Trophoblast cell (in vitro differentiated cells and primary cell): Measurements from ENCODE around the gene ARFGEF3.

ENCODE experiments used
- DNase-seq, 2 donors: peaks; one replicate each; pipeline ENCODE4 v3.0.0-alpha.2; 2016
- H2AFZ ChIP-seq: 2 replicates; pipeline ENCODE4 v1.6.1; 2013; ENCODE audit warnings: low read length, moderate library complexity, mild to moderate bottlenecking; ENCODE audit not compliant: insufficient read depth, poor library complexity
- H2AK5ac ChIP-seq: 2 replicates; pipeline ENCODE4 v1.6.1; 2013; ENCODE audit warnings: mild to moderate bottlenecking, low read length
- H2BK120ac ChIP-seq: 2 replicates; pipeline ENCODE4 v1.6.1; 2013; ENCODE audit warnings: low read length, mild to moderate bottlenecking, moderate library complexity; ENCODE audit not compliant: insufficient read depth, poor library complexity
- H2BK12ac ChIP-seq: 2 replicates; pipeline ENCODE4 v1.6.1; 2013; ENCODE audit warnings: mild to moderate bottlenecking, low read length, moderate library complexity
- H2BK5ac ChIP-seq: 2 replicates; pipeline ENCODE4 v1.6.1; 2013; ENCODE audit warnings: low read length, low read depth, moderate library complexity, mild to moderate bottlenecking; ENCODE audit not compliant: poor library complexity
- H3K14ac ChIP-seq: 2 replicates; pipeline ENCODE4 v1.6.1; 2013; ENCODE audit warnings: mild to moderate bottlenecking, low read length
- H3K18ac ChIP-seq: 2 replicates; pipeline ENCODE4 v1.6.1; 2013; ENCODE audit warnings: mild to moderate bottlenecking, low read length
- H3K23ac ChIP-seq: 2 replicates; pipeline ENCODE4 v1.6.1; 2013; ENCODE audit warnings: low read length
- H3K27ac ChIP-seq: 2 replicates; pipeline ENCODE4 v1.5.1; 2013; ENCODE audit warnings: low read depth, mild to moderate bottlenecking, inconsistent platforms, low read length, moderate library complexity
- H3K27me3 ChIP-seq: 2 replicates; pipeline ENCODE4 v1.6.1; 2013; ENCODE audit warnings: inconsistent platforms, mild to moderate bottlenecking, low read length, moderate library complexity; ENCODE audit not compliant: insufficient read depth
- H3K36me3 ChIP-seq, 2 experiments: 1 replicate in 1 of 2; 2 replicates in 1 of 2; pipeline ENCODE4 v1.6.1; 2013; ENCODE audit warnings: low read length in 2 of 2, mild to moderate bottlenecking in 2 of 2, moderate library complexity in 1 of 2; ENCODE audit not compliant: insufficient read depth in 2 of 2, control insufficient read depth in 1 of 2
- H3K4ac ChIP-seq: 2 replicates; pipeline ENCODE4 v1.6.1; 2013; ENCODE audit warnings: low read depth, mild to moderate bottlenecking, low read length, moderate library complexity
- H3K4me1 ChIP-seq, 2 experiments: 1 replicate in 1 of 2; 2 replicates in 1 of 2; pipeline ENCODE4 v1.6.1; 2013; ENCODE audit warnings: low read length in 2 of 2, mild to moderate bottlenecking in 2 of 2, moderate library complexity in 1 of 2; ENCODE audit not compliant: insufficient read depth in 2 of 2, control insufficient read depth in 1 of 2
- H3K4me2 ChIP-seq: 2 replicates; pipeline ENCODE4 v1.6.1; 2013; ENCODE audit warnings: inconsistent platforms, mild to moderate bottlenecking, low read length, moderate library complexity
- H3K4me3 ChIP-seq: 2 replicates; pipeline ENCODE4 v1.5.1; 2013; ENCODE audit warnings: mild to moderate bottlenecking, low read depth, low read length, inconsistent platforms
- H3K79me1 ChIP-seq: one replicate; pipeline ENCODE4 v1.6.1; 2013; ENCODE audit warnings: low read length
- H3K79me2 ChIP-seq: 2 replicates; pipeline ENCODE4 v1.6.1; 2013; ENCODE audit warnings: low read length, mild to moderate bottlenecking; ENCODE audit not compliant: control insufficient read depth, insufficient read depth, poor library complexity
- H3K9ac ChIP-seq: 2 replicates; pipeline ENCODE4 v1.6.1; 2013; ENCODE audit warnings: mild to moderate bottlenecking, low read length
- H3K9me3 ChIP-seq: 2 replicates; pipeline ENCODE4 v1.6.1; 2013; ENCODE audit warnings: low read depth, mild to moderate bottlenecking, control low read depth, inconsistent platforms, low read length; ENCODE audit not compliant: insufficient read depth
- H4K12ac ChIP-seq: 2 replicates; pipeline ENCODE4 v1.6.1; 2013; ENCODE audit warnings: low read depth, mild to moderate bottlenecking, low read length, moderate library complexity
- H4K8ac ChIP-seq: 2 replicates; pipeline ENCODE4 v1.6.1; 2013; ENCODE audit warnings: low read depth, mild to moderate bottlenecking, low read length, moderate library complexity
- H4K91ac ChIP-seq: one replicate; pipeline ENCODE4 v1.6.1; 2013; ENCODE audit warnings: low read depth, mild to moderate bottlenecking, low read length, moderate library complexity
- WGBS: extraction: QIAGEN DNeasy Blood & Tissue Kit; methylation state at CpG from one replicate; pipeline ENCODE4 v1.1.7; 2013; ENCODE audit warnings: missing lambda C conversion rate; ENCODE audit not compliant: insufficient read length, insufficient coverage; ENCODE audit errors: extremely low coverage; 5-methylcytosine and 5-hydroxymethylcytosine counted together

ARFGEF3 gene

DNA sequence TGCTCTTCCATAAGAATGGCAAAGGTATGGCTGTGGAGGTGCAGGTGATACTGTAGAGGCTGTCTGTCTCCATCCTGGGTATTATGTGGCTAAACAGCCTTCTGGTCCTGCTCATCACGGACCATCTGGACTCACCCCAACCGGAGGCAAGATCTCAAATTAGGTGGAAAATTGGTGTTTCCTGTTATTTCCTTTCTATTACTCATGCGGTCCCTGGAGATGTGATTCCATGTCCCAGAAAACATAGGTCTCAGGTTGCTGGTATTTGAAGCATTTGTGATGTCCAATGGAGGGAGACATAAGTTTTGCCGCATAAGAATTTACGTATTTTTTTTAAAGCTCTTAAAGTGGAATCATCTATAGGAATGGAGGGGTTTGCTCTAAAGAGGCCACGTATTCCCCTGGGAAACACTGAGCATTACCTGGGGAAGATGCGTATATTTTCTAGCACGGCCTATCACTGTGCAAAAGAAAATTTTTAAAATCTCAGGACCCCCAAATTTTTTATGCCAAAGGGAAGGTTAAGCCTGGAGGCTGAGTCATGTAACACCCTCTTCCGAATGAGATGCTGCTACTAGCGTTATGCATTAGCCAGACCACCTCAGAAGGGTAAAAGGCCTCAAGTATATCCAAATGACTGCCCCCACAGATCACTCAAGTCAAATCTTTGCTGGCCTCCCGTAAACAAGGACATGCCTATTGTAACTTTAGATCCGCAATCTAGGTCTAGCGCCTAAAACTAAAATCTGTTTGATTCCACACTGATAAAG, 78.9 kb downstream of the ARFGEF3 start:
- H2AFZ ChIP-seq: no peak overlapping the region
- no peak overlapping the region for H2BK5ac ChIP-seq
- no peak overlapping the region for H4K91ac ChIP-seq
- H4K12ac ChIP-seq: no peak overlapping the region
- H3K23ac ChIP-seq: no peak overlapping the region
- no CpG with 5 or more reads among the region's 13 CpGs for WGBS
- no peak for DNase-seq
- H4K8ac ChIP-seq: no peak overlapping the region
- no peak overlapping the region for H3K9ac ChIP-seq
- no peak overlapping the region for H2BK120ac ChIP-seq
- H3K9me3 ChIP-seq: no peaks in the 10 kb centered on the region
- H3K27ac ChIP-seq: no peak overlapping the region
- H3K4me1 ChIP-seq: no peaks in the 10 kb centered on the region
- H3K14ac ChIP-seq: no peak overlapping the region
- H3K18ac ChIP-seq: no peak overlapping the region
- H3K4me2 ChIP-seq: no peak overlapping the region
- H3K79me1 ChIP-seq: no peaks in the 10 kb centered on the region
- H2BK12ac ChIP-seq: no peak overlapping the region
- no peaks in the 10 kb centered on the region for H3K27me3 ChIP-seq
- H3K4me3 ChIP-seq: no peak overlapping the region
- no peak overlapping the region for H3K4ac ChIP-seq
- H3K36me3 ChIP-seq: no peaks in the 10 kb centered on the region
- no peaks in the 10 kb centered on the region for H3K79me2 ChIP-seq
- no peak overlapping the region for H2AK5ac ChIP-seq

GRCh38 chr6:138241381-138241780, 79.6 kb downstream of the ARFGEF3 start:
- Histone ChIP-seq H3K79me1 (no peaks in the 10 kb centered on the region), H2AK5ac (no peak overlapping the region), H3K18ac (no peak overlapping the region), H4K12ac (no peak overlapping the region), H4K8ac (no peak overlapping the region), H2BK5ac (no peak overlapping the region), H3K23ac (no peak overlapping the region), H3K27me3 (no peaks in the 10 kb centered on the region), H3K14ac (no peak overlapping the region), H3K4me3 (no peak overlapping the region), H2BK120ac (no peak overlapping the region), H3K4ac (no peak overlapping the region), H2AFZ (no peak overlapping the region), H3K9ac (no peak overlapping the region), H3K27ac (no peak overlapping the region), H4K91ac (no peak overlapping the region), H3K79me2 (no peaks in the 10 kb centered on the region), H3K36me3 (no peaks in the 10 kb centered on the region), H2BK12ac (no peak overlapping the region), H3K4me2 (no peak overlapping the region), H3K4me1 (no peaks in the 10 kb centered on the region), H3K9me3 (no peaks in the 10 kb centered on the region)
- DNase-seq: no peak
- no CpG with 5 or more reads among the region's 3 CpGs for WGBS

DNA sequence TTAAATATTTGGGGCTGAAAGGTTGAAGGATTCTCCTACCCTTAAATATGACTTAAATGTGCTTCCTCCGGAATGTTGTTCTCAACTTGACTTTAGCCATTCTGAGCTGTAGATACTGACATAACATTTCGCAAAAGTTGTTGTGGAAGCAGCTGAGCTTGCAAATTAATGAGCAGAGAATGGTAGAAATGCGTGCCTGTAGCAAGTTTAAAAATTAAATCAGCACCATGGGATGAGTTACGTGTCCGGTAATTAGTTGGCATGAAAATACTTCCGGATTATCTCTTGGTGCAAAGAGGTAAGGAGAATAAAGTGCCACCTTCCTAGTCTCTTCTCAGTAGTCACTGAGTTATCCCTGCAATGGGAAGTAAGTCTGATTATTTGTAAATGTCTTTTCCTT, 80.2 kb downstream of the ARFGEF3 start:
- H3K18ac ChIP-seq: no peak overlapping the region
- no peak overlapping the region for H3K4me3 ChIP-seq
- H2AFZ ChIP-seq: no peak overlapping the region
- H3K4ac ChIP-seq: no peak overlapping the region
- no peak overlapping the region for H3K27ac ChIP-seq
- no peaks in the 10 kb centered on the region for H3K79me1 ChIP-seq
- no peak overlapping the region for H4K91ac ChIP-seq
- no peak overlapping the region for H2BK120ac ChIP-seq
- H2BK12ac ChIP-seq: no peak overlapping the region
- H3K9ac ChIP-seq: no peak overlapping the region
- no peak overlapping the region for H3K23ac ChIP-seq
- no peak overlapping the region for H3K4me2 ChIP-seq
- WGBS: no CpG with 5 or more reads among the region's 6 CpGs
- no peak overlapping the region for H3K14ac ChIP-seq
- no peak overlapping the region for H2BK5ac ChIP-seq
- no peaks in the 10 kb centered on the region for H3K9me3 ChIP-seq
- no peaks in the 10 kb centered on the region for H3K79me2 ChIP-seq
- H3K4me1 ChIP-seq: no peaks in the 10 kb centered on the region
- H4K12ac ChIP-seq: no peak overlapping the region
- H4K8ac ChIP-seq: no peak overlapping the region
- H3K36me3 ChIP-seq: no peaks in the 10 kb centered on the region
- DNase-seq: no peak
- H2AK5ac ChIP-seq: no peak overlapping the region
- no peaks in the 10 kb centered on the region for H3K27me3 ChIP-seq

- no peak overlapping the region for H4K12ac ChIP-seq
- H3K36me3 ChIP-seq: no peaks in the 10 kb centered on the region
- DNase-seq: no peak
- no peak overlapping the region for H3K4me3 ChIP-seq
- H2BK120ac ChIP-seq: no peak overlapping the region
- H4K8ac ChIP-seq: no peak overlapping the region
- no peak overlapping the region for H2AFZ ChIP-seq
- H2BK5ac ChIP-seq: no peak overlapping the region
- H3K23ac ChIP-seq: no peak overlapping the region
- no CpG with 5 or more reads among the region's 4 CpGs for WGBS
- H3K79me1 ChIP-seq: no peaks in the 10 kb centered on the region
- H2AK5ac ChIP-seq: no peak overlapping the region
- H2BK12ac ChIP-seq: no peak overlapping the region
- no peak overlapping the region for H3K9ac ChIP-seq
- no peaks in the 10 kb centered on the region for H3K4me1 ChIP-seq
- H4K91ac ChIP-seq: no peak overlapping the region
- H3K4ac ChIP-seq: no peak overlapping the region
- no peak overlapping the region for H3K27ac ChIP-seq
- H3K79me2 ChIP-seq: no peaks in the 10 kb centered on the region
- no peak overlapping the region for H3K4me2 ChIP-seq
- no peak overlapping the region for H3K14ac ChIP-seq
- no peaks in the 10 kb centered on the region for H3K9me3 ChIP-seq
- no peak overlapping the region for H3K18ac ChIP-seq
- H3K27me3 ChIP-seq: no peaks in the 10 kb centered on the region
Measured at GRCh38 chr6:138242987-138243592, 81.4 kb downstream of the ARFGEF3 start.
